H9 (cell line): Measurements from ENCODE around the gene PLCL1. TPM values are rescaled to one million over a fixed set of nuclear protein-coding genes. Genes with fewer than 3 reads are reported as not detected.

Source experiments
- DNase-seq: peaks from one replicate; pipeline ENCODE4 v3.0.0-alpha.2; 2017
- H2AFZ ChIP-seq: one replicate; pipeline ENCODE4 v1.6.1; 2013; ENCODE audit warnings: mild to moderate bottlenecking, low read length, control low read depth, moderate library complexity
- H2AK5ac ChIP-seq: 2 replicates; pipeline ENCODE4 v1.6.1; 2013; ENCODE audit warnings: low read length, control low read depth, mixed read lengths; ENCODE audit not compliant: insufficient read length
- H2BK120ac ChIP-seq: one replicate; pipeline ENCODE4 v1.6.1; 2013; ENCODE audit warnings: low read depth, mild to moderate bottlenecking, low read length, control low read depth, inconsistent platforms; ENCODE audit not compliant: poor library complexity, severe bottlenecking
- H2BK12ac ChIP-seq: 2 replicates; pipeline ENCODE4 v1.6.1; 2013; ENCODE audit warnings: low read length, control low read depth, mixed read lengths, low read depth; ENCODE audit not compliant: insufficient read length
- H2BK15ac ChIP-seq: 2 replicates; pipeline ENCODE4 v1.6.1; 2013; ENCODE audit warnings: low read depth, low read length, control low read depth
- H2BK20ac ChIP-seq: one replicate; pipeline ENCODE4 v1.6.1; 2013; ENCODE audit warnings: low read depth, mild to moderate bottlenecking, low read length, control low read depth, inconsistent platforms; ENCODE audit not compliant: poor library complexity, severe bottlenecking
- H2BK5ac ChIP-seq: 2 replicates; pipeline ENCODE4 v1.6.1; 2013; ENCODE audit warnings: low read length, control low read depth, mixed read lengths; ENCODE audit not compliant: insufficient read length
- H3K14ac ChIP-seq: 2 replicates; pipeline ENCODE4 v1.6.1; 2013; ENCODE audit warnings: low read length, control low read depth; ENCODE audit not compliant: insufficient read depth
- H3K18ac ChIP-seq: 2 replicates; pipeline ENCODE4 v1.6.1; 2013; ENCODE audit warnings: low read depth, mild to moderate bottlenecking, mixed read lengths, low read length, control low read depth; ENCODE audit not compliant: insufficient read length
- H3K23ac ChIP-seq: 2 replicates; pipeline ENCODE4 v1.6.1; 2013; ENCODE audit warnings: low read length, control low read depth, mixed read lengths, low read depth; ENCODE audit not compliant: insufficient read length
- H3K23me2 ChIP-seq: 2 replicates; pipeline ENCODE4 v1.6.1; 2013; ENCODE audit warnings: low read depth, mild to moderate bottlenecking, mixed read lengths, low read length, control low read depth; ENCODE audit not compliant: insufficient read length, poor library complexity, severe bottlenecking
- H3K27ac ChIP-seq: 2 replicates; pipeline ENCODE4 v1.5.1; 2013; ENCODE audit warnings: low read length, control low read depth, mixed read lengths, low read depth; ENCODE audit not compliant: insufficient read length
- H3K27me3 ChIP-seq: 2 replicates; pipeline ENCODE4 v1.6.1; 2013; ENCODE audit warnings: low read length, control low read depth, inconsistent platforms; ENCODE audit not compliant: insufficient read depth
- H3K4ac ChIP-seq: 2 replicates; pipeline ENCODE4 v1.6.1; 2013; ENCODE audit warnings: low read depth, mild to moderate bottlenecking, control low read depth, inconsistent platforms, low read length, moderate library complexity
- H3K4me1 ChIP-seq: 2 replicates; pipeline ENCODE4 v1.6.1; 2013; ENCODE audit warnings: low read length, control low read depth, inconsistent platforms; ENCODE audit not compliant: insufficient read depth
- H3K4me2 ChIP-seq: 2 replicates; pipeline ENCODE4 v1.6.1; 2013; ENCODE audit warnings: low read length, control low read depth, mixed read lengths; ENCODE audit not compliant: insufficient read length, insufficient read depth
- H3K56ac ChIP-seq: 2 replicates; pipeline ENCODE4 v1.6.1; 2013; ENCODE audit warnings: low read depth, mild to moderate bottlenecking, mixed read lengths, low read length, control low read depth; ENCODE audit not compliant: insufficient read length
- H3K79me1 ChIP-seq: 2 replicates; pipeline ENCODE4 v1.6.1; 2013; ENCODE audit warnings: low read depth, mild to moderate bottlenecking, moderate library complexity, low read length, control low read depth, inconsistent platforms; ENCODE audit not compliant: insufficient read depth, poor library complexity, severe bottlenecking
- H3K79me2 ChIP-seq: 2 replicates; pipeline ENCODE4 v1.6.1; 2013; ENCODE audit warnings: low read length, control low read depth, inconsistent platforms; ENCODE audit not compliant: insufficient read depth
- H3K9ac ChIP-seq: 2 replicates; pipeline ENCODE4 v1.6.1; 2013; ENCODE audit warnings: low read length, control low read depth, mixed read lengths; ENCODE audit not compliant: insufficient read length; ENCODE audit errors: extremely low read depth
- H3K9me3 ChIP-seq: one replicate; pipeline ENCODE4 v1.6.1; 2013; ENCODE audit warnings: low read depth, low read length, inconsistent platforms; ENCODE audit not compliant: control insufficient read depth
- H3T11ph ChIP-seq: one replicate; pipeline ENCODE4 v1.6.1; 2013; ENCODE audit warnings: mild to moderate bottlenecking, low read length, control low read depth, inconsistent platforms
- H4K20me1 ChIP-seq: one replicate; pipeline ENCODE4 v1.6.1; 2013; ENCODE audit not compliant: control insufficient read depth, insufficient read length, insufficient read depth
- H4K5ac ChIP-seq: 2 replicates; pipeline ENCODE4 v1.6.1; 2013; ENCODE audit warnings: low read depth, mild to moderate bottlenecking, mixed read lengths, low read length, control low read depth; ENCODE audit not compliant: insufficient read length
- H4K8ac ChIP-seq: replicated peaks from 2 replicates; pipeline ENCODE4 v1.6.1; 2013; ENCODE audit warnings: low read length, control low read depth, mixed read lengths, low read depth; ENCODE audit not compliant: insufficient read length
- H4K91ac ChIP-seq: 2 replicates; pipeline ENCODE4 v1.6.1; 2013; ENCODE audit warnings: low read depth, mild to moderate bottlenecking, moderate library complexity, mixed read lengths, low read length, control low read depth; ENCODE audit not compliant: insufficient read length
- H3K27ac Mint-ChIP-seq, 3 experiments: 2 replicates in 2 of 3; 3 replicates in 1 of 3; pipeline ENCODE4 v1.8.0; 2020 to 2021; ENCODE audit warnings: mixed read lengths in 3 of 3, mild to moderate bottlenecking in 1 of 3, moderate library complexity in 1 of 3
- H3K27me3 Mint-ChIP-seq: 2 replicates; pipeline ENCODE4 v1.8.0; 2021; ENCODE audit warnings: low read depth, mild to moderate bottlenecking, moderate library complexity, mixed read lengths
- H3K36me3 Mint-ChIP-seq, 3 experiments: 2 replicates in 2 of 3; 3 replicates in 1 of 3; pipeline ENCODE4 v1.8.0; 2020 to 2021; ENCODE audit warnings: low read depth in 3 of 3, mixed read lengths in 3 of 3; ENCODE audit not compliant: insufficient read depth in 1 of 3
- H3K4me1 Mint-ChIP-seq, 2 experiments: 2 replicates each; pipeline ENCODE4 v1.8.0; 2020; ENCODE audit warnings: mixed read lengths in 2 of 2
- H3K4me3 Mint-ChIP-seq, 2 experiments: 2 replicates in 1 of 2; 3 replicates in 1 of 2; pipeline ENCODE4 v1.8.0; 2020 to 2021; ENCODE audit warnings: mild to moderate bottlenecking in 2 of 2, mixed read lengths in 2 of 2, moderate library complexity in 1 of 2
- H3K9me3 Mint-ChIP-seq, 2 experiments: 2 replicates in 1 of 2; 3 replicates in 1 of 2; pipeline ENCODE4 v1.8.0; 2020; ENCODE audit warnings: mild to moderate bottlenecking in 2 of 2, mixed read lengths in 2 of 2, moderate library complexity in 1 of 2
- WGBS: extraction: QIAGEN DNeasy Blood & Tissue Kit; methylation state at CpG from one replicate; pipeline ENCODE4 v1.1.7; 2013; ENCODE audit warnings: missing lambda C conversion rate, low lambda C conversion rate, mixed read lengths; ENCODE audit not compliant: insufficient read length; ENCODE audit errors: extremely low coverage; 5-methylcytosine and 5-hydroxymethylcytosine counted together
- total RNA-seq: library from RNA; stranded (reverse); gene quantifications from 2 replicates; pipeline ENCODE4 v1.2.1, GENCODE V29; 2021
- TF ChIP-seq, protein P1 (sequence below): fragments of 200-600 bp; sonication (generic); conservative IDR thresholded peaks from 3 replicates; pipeline ENCODE4 v1.8.0; 2021; ENCODE audit warnings: antibody characterized with exemption, mild to moderate bottlenecking

Gene PLCL1
- total RNA-seq, 1 experiment from 2014 or later: 0.04 TPM

GRCh38 chr2:198164843-198165242 is 360.4 kb downstream of the PLCL1 start:
- Histone ChIP-seq H3K9ac (no peak overlapping the region), H4K5ac (no peak overlapping the region), H4K91ac (no peak overlapping the region), H4K20me1 (no peaks in the 10 kb centered on the region), H2BK120ac (no peak overlapping the region), H2BK12ac (no peak overlapping the region), H3K4me1 (no peaks in the 10 kb centered on the region), H3K18ac (no peak overlapping the region), H3T11ph (no peak overlapping the region), H2BK20ac (no peak overlapping the region), H2BK15ac (no peak overlapping the region), H3K14ac (no peak overlapping the region), H3K79me1 (no peaks in the 10 kb centered on the region), H3K4ac (no peak overlapping the region), H3K9me3 (no peaks in the 10 kb centered on the region), H2AFZ (no peak overlapping the region), H3K23ac (no peak overlapping the region), H3K79me2 (no peaks in the 10 kb centered on the region), H3K23me2 (no peaks in the 10 kb centered on the region), H4K8ac (no peak overlapping the region), H2AK5ac (no peak overlapping the region), H3K27ac (no peak overlapping the region), H3K56ac (no peak overlapping the region), H3K4me2 (no peak overlapping the region), H3K27me3 (no peaks in the 10 kb centered on the region), H2BK5ac (no peak overlapping the region)
- no peaks in the 10 kb centered on the region for H3K27me3 Mint-ChIP-seq
- TF ChIP-seq, protein P1, sequence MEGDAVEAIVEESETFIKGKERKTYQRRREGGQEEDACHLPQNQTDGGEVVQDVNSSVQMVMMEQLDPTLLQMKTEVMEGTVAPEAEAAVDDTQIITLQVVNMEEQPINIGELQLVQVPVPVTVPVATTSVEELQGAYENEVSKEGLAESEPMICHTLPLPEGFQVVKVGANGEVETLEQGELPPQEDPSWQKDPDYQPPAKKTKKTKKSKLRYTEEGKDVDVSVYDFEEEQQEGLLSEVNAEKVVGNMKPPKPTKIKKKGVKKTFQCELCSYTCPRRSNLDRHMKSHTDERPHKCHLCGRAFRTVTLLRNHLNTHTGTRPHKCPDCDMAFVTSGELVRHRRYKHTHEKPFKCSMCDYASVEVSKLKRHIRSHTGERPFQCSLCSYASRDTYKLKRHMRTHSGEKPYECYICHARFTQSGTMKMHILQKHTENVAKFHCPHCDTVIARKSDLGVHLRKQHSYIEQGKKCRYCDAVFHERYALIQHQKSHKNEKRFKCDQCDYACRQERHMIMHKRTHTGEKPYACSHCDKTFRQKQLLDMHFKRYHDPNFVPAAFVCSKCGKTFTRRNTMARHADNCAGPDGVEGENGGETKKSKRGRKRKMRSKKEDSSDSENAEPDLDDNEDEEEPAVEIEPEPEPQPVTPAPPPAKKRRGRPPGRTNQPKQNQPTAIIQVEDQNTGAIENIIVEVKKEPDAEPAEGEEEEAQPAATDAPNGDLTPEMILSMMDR: no peak
- no CpG with 5 or more reads among the region's 6 CpGs for WGBS
- DNase-seq: no peak
- no peak overlapping the region for H3K27ac Mint-ChIP-seq
- no peaks in the 10 kb centered on the region for H3K9me3 Mint-ChIP-seq
- H3K4me1 Mint-ChIP-seq: no peaks in the 10 kb centered on the region
- H3K36me3 Mint-ChIP-seq: no peaks in the 10 kb centered on the region
- H3K4me3 Mint-ChIP-seq: no peak overlapping the region
